Prostate gland (tissue), 2 donors: ENCODE results near the gene DIAPH2. TPM values are rescaled to one million over a fixed set of nuclear protein-coding genes. Genes with fewer than 3 reads are reported as not detected.

Experiments used
- DNase-seq: peaks from one replicate; pipeline ENCODE4 v3.0.0-alpha.2; 2019; ENCODE audit warnings: low spot score
- H3K27ac ChIP-seq, 2 donors: fragments of 200-600 bp; sonication (generic); 2 replicates each; pipeline ENCODE4 v1.5.1; 2017 to 2019
- H3K27me3 ChIP-seq: fragments of 200-600 bp; sonication (generic); replicated peaks from 2 replicates; pipeline ENCODE4 v1.5.1; 2019; ENCODE audit not compliant: insufficient read depth
- H3K36me3 ChIP-seq, 2 donors: fragments of 200-600 bp; sonication (generic); 1 replicate in 1 of 2; 2 replicates in 1 of 2; pipeline versions ENCODE4 v1.5.1 to v1.8.1; 2017 to 2019
- H3K4me1 ChIP-seq: fragments of 200-600 bp; sonication (generic); replicated peaks from 2 replicates; pipeline ENCODE4 v1.5.1; 2019
- H3K4me3 ChIP-seq, 2 donors: fragments of 200-600 bp; sonication (generic); 2 replicates each; pipeline ENCODE4 v1.5.1; 2017 to 2019
- H3K9me3 ChIP-seq: fragments of 200-600 bp; sonication (generic); 2 replicates; pipeline ENCODE4 v1.5.1; 2017
- CTCF ChIP-seq, 4 experiments: fragments of 200-600 bp in 2 of 4; fragments of 450-650 bp in 2 of 4; sonication (generic) in 2 of 4; IDR thresholded peaks; 1 replicate in 3 of 4; 2 replicates in 1 of 4; pipeline ENCODE4 v1.5.1; 2016 to 2019; ENCODE audit warnings: antibody characterized with exemption in 4 of 4, mild to moderate bottlenecking in 2 of 4, moderate library complexity in 2 of 4
- POLR2A ChIP-seq: fragments of 450-650 bp; IDR thresholded peaks from one replicate; pipeline ENCODE4 v1.6.1; 2016; ENCODE audit warnings: antibody characterized with exemption, mild to moderate bottlenecking
- POLR2AphosphoS5 ChIP-seq: sonication (generic); formaldehyde crosslinking; IDR thresholded peaks from one replicate; pipeline ENCODE4 v1.6.1; 2017; ENCODE audit warnings: antibody characterized with exemption
- WGBS: methylation state at CpG from one replicate; pipeline ENCODE4 v1.1.5; 2018; 5-methylcytosine and 5-hydroxymethylcytosine counted together
- intact Hi-C: fragments of 100-400 bp; cut with DNase I; formaldehyde crosslinking; loops from one replicate; pipeline ENCODE4 v1.14.2; 2022
- total RNA-seq, 2 donors: library from RNA; depleted of rRNA; stranded (reverse); fragments of >200 nt; gene quantifications; one replicate each; pipeline ENCODE4 v1.1.0, GENCODE V29; 2016

DIAPH2 gene
- total RNA-seq, 2 donors from 2014 or later: 8.1 to 44.8 TPM

- H3K36me3 ChIP-seq: no peaks in the 10 kb centered on the region
- H3K4me1 ChIP-seq: no peaks in the 10 kb centered on the region
- H3K27ac ChIP-seq: no peak overlapping the region
- DNase-seq: no peak
- no peak overlapping the region for H3K4me3 ChIP-seq
- no peaks in the 10 kb centered on the region for H3K9me3 ChIP-seq
- no peak for TF ChIP-seq POLR2A
- no peak for TF ChIP-seq POLR2AphosphoS5
- TF ChIP-seq CTCF (IDR thresholded peaks at IDR 0.05): no peak
- intact Hi-C loops: no loop called here
- no peaks in the 10 kb centered on the region for H3K27me3 ChIP-seq
- WGBS: 96% methylated on average over 9 of the region's 13 CpGs
Measured at GRCh38 chrX:96884027-96884426, 199.4 kb downstream of the DIAPH2 start.

- WGBS: 91% methylated on average over 1 of the region's 1 CpG
- intact Hi-C loops: no loop called here
- DNase-seq: no peak
- no peak for TF ChIP-seq CTCF (IDR thresholded peaks at IDR 0.05)
- TF ChIP-seq POLR2A: no peak
- TF ChIP-seq POLR2AphosphoS5: no peak
- H3K4me3 ChIP-seq: no peak overlapping the region
- H3K9me3 ChIP-seq: no peaks in the 10 kb centered on the region
- no peaks in the 10 kb centered on the region for H3K27me3 ChIP-seq
- H3K4me1 ChIP-seq: no peaks in the 10 kb centered on the region
- no peak overlapping the region for H3K27ac ChIP-seq
- H3K36me3 ChIP-seq: no peaks in the 10 kb centered on the region
Measured at GRCh38 chrX:96889726-96890125, 205.1 kb downstream of the DIAPH2 start.

GRCh38 chrX:96906741-96907140, 222.1 kb downstream of the DIAPH2 start:
- no peaks in the 10 kb centered on the region for H3K36me3 ChIP-seq
- no peak for DNase-seq
- no peaks in the 10 kb centered on the region for H3K4me1 ChIP-seq
- H3K4me3 ChIP-seq: no peak overlapping the region
- no peaks in the 10 kb centered on the region for H3K27me3 ChIP-seq
- H3K27ac ChIP-seq: no peak overlapping the region
- no peaks in the 10 kb centered on the region for H3K9me3 ChIP-seq
- 39% methylated on average over 2 of the region's 2 CpGs for WGBS
- intact Hi-C loops: no loop called here
- TF ChIP-seq POLR2AphosphoS5: peak; percentile 6
- no peak for TF ChIP-seq CTCF (IDR thresholded peaks at IDR 0.05)
- no peak for TF ChIP-seq POLR2A

- H3K27ac ChIP-seq: no peak overlapping the region
- intact Hi-C loops: no loop called here
- 20% methylated on average over 3 of the region's 3 CpGs for WGBS
Measured at GRCh38 chrX:96907516-96908272, 223.1 kb downstream of the DIAPH2 start.

More at GRCh38 chrX:96907516-96908272, 223.1 kb downstream of the DIAPH2 start:
- no peak overlapping the region for H3K4me3 ChIP-seq
- no peaks in the 10 kb centered on the region for H3K27me3 ChIP-seq
- DNase-seq: no peak
- H3K9me3 ChIP-seq: no peaks in the 10 kb centered on the region
- TF ChIP-seq POLR2A (no peak), POLR2AphosphoS5 (no peak), CTCF (IDR thresholded peaks at IDR 0.05) (no peak)
- no peaks in the 10 kb centered on the region for H3K36me3 ChIP-seq
- no peaks in the 10 kb centered on the region for H3K4me1 ChIP-seq
